ENCODE data around the gene TTPAL. TPM values are rescaled to one million over a fixed set of nuclear protein-coding genes. Genes with fewer than 3 reads are reported as not detected.

Gene TTPAL
- total RNA-seq, 1 experiment from 2014 or later = 14.0 TPM

- intact Hi-C loops (cut with micrococcal nuclease) = no loop called here
- BruUV-seq (replicated peaks) = no TSS peak
- no peaks in the 10 kb centered on the region for H4K20me1 ChIP-seq (ENCODE audit: low read length)
- H3K27ac ChIP-seq (ENCODE audit: low read length) = no peak overlapping the region
- H3K27me3 ChIP-seq (ENCODE audit: low read length) = no peaks in the 10 kb centered on the region; the same call in 1 of the 2 replicates
- H3F3A ChIP-seq (ENCODE audit: low read length, unreplicated experiment) = no peaks in the 10 kb centered on the region
- H3K4me3 ChIP-seq (ENCODE audit: low read length) = no peak overlapping the region
- no peak for TF ChIP-seq EZH2phosphoT487 (IDR thresholded peaks at IDR 0.05; ENCODE audit: borderline replicate concordance, low read length)
- TF ChIP-seq, protein P1, sequence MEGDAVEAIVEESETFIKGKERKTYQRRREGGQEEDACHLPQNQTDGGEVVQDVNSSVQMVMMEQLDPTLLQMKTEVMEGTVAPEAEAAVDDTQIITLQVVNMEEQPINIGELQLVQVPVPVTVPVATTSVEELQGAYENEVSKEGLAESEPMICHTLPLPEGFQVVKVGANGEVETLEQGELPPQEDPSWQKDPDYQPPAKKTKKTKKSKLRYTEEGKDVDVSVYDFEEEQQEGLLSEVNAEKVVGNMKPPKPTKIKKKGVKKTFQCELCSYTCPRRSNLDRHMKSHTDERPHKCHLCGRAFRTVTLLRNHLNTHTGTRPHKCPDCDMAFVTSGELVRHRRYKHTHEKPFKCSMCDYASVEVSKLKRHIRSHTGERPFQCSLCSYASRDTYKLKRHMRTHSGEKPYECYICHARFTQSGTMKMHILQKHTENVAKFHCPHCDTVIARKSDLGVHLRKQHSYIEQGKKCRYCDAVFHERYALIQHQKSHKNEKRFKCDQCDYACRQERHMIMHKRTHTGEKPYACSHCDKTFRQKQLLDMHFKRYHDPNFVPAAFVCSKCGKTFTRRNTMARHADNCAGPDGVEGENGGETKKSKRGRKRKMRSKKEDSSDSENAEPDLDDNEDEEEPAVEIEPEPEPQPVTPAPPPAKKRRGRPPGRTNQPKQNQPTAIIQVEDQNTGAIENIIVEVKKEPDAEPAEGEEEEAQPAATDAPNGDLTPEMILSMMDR (conservative IDR thresholded peaks at IDR 0.05; ENCODE audit: low read depth, low read length) = no peak
- TF ChIP-seq EZH2 (IDR thresholded peaks at IDR 0.05; ENCODE audit: low read length, unreplicated experiment) = no peak
- ChIA-PET CTCF (no interaction called here), POLR2A (ENCODE audit: unreplicated experiment) (no interaction called here)
- no peak overlapping the region for H2AFZ ChIP-seq (ENCODE audit: low read length)
- no peaks in the 10 kb centered on the region for H3K9me2 ChIP-seq (replicated peaks; ENCODE audit: low read length)
- no peaks in the 10 kb centered on the region for H3K36me3 ChIP-seq (ENCODE audit: low read depth, low read length)
- ATAC-seq (no peak), DNase-seq (no peak)
- H3K4me1 ChIP-seq (ENCODE audit: insufficient read depth, low read length) = peaks cover 2% of the 10 kb centered on the region; the same call in 1 of the 2 replicates
- H3K9ac ChIP-seq (ENCODE audit: low read length) = no peak overlapping the region
- H3K4me2 ChIP-seq (ENCODE audit: low read length) = no peak overlapping the region
- H3K9me3 ChIP-seq (ENCODE audit: low read length) = no peaks in the 10 kb centered on the region
- H3K79me2 ChIP-seq (ENCODE audit: low read length) = no peaks in the 10 kb centered on the region
These were observed 48.5 kb upstream of the TTPAL start for GRCh38 chr20:44426879-44427790.

- POLR2A ChIA-PET (ENCODE audit: unreplicated experiment) = no interaction called here
These were observed 47.9 kb upstream of the TTPAL start for GRCh38 chr20:44427804-44428173.

More at GRCh38 chr20:44427804-44428173, 47.9 kb upstream of the TTPAL start:
- Histone ChIP-seq H3K9me3 (ENCODE audit: low read length) (no peaks in the 10 kb centered on the region), H3K9ac (ENCODE audit: low read length) (no peak overlapping the region), H3F3A (ENCODE audit: low read length, unreplicated experiment) (no peaks in the 10 kb centered on the region), H3K27ac (ENCODE audit: low read length) (no peak overlapping the region), H3K4me2 (ENCODE audit: low read length) (no peak overlapping the region), H3K4me1 (ENCODE audit: insufficient read depth, low read length) (no peaks in the 10 kb centered on the region), H3K9me2 (replicated peaks; ENCODE audit: low read length) (no peaks in the 10 kb centered on the region), H3K79me2 (ENCODE audit: low read length) (no peaks in the 10 kb centered on the region), H4K20me1 (ENCODE audit: low read length) (no peaks in the 10 kb centered on the region), H3K36me3 (ENCODE audit: low read depth, low read length) (no peaks in the 10 kb centered on the region), H3K27me3 (ENCODE audit: low read length) (peaks cover 4% of the 10 kb centered on the region; the same call in 1 of the 2 replicates), H3K4me3 (ENCODE audit: low read length) (no peak overlapping the region), H2AFZ (ENCODE audit: low read length) (no peak overlapping the region)
- TF ChIP-seq EZH2 (IDR thresholded peaks at IDR 0.05; ENCODE audit: low read length, unreplicated experiment) (no peak), EZH2phosphoT487 (IDR thresholded peaks at IDR 0.05; ENCODE audit: borderline replicate concordance, low read length) (no peak)
- TF ChIP-seq, protein P1 (conservative IDR thresholded peaks at IDR 0.05; ENCODE audit: low read depth, low read length) = no peak
- ATAC-seq (no peak), DNase-seq (no peak)
- intact Hi-C loops (cut with micrococcal nuclease) = no loop called here
- no TSS peak for BruUV-seq (replicated peaks)
- CTCF ChIA-PET = no interaction called here
